Measurements from ENCODE around the gene MLLT10.
"Not testable (repeated sequence)": the region's sequence is repeated elsewhere in the genome, so short reads cannot be mapped to it uniquely, and the experiment has no call there.

MLLT10 gene

GRCh38 chr10:21694631-21695030 lies 160.6 kb downstream of the MLLT10 start:
- no peak for DNase-seq (ENCODE audit: low read depth in 3 of 3)

DNA sequence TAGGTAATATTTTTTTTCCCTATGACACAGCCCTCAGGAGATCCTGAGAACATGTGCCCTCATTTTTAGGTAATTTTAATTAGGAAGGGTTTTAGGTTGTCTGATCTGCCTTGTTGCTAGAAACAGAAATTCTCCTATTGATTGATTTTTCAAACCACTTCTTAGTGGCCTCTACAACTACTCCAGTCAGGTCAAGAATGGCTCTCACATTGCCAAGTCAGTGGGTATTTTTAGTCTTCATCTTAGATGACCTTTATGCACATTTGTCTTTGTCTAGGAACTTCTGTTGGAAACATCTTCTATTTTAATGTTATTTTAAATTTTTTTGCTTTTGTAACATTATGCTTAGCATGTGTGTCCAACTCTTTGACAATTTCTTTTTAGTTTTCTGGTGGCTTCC lies 162.3 kb downstream of the MLLT10 start:
- DNase-seq (ENCODE audit: low read depth in 3 of 3) = no peak

- no peak for DNase-seq (ENCODE audit: low read depth in 3 of 3)
Observed at GRCh38 chr10:21699575-21699974, 165.5 kb downstream of the MLLT10 start.

DNA sequence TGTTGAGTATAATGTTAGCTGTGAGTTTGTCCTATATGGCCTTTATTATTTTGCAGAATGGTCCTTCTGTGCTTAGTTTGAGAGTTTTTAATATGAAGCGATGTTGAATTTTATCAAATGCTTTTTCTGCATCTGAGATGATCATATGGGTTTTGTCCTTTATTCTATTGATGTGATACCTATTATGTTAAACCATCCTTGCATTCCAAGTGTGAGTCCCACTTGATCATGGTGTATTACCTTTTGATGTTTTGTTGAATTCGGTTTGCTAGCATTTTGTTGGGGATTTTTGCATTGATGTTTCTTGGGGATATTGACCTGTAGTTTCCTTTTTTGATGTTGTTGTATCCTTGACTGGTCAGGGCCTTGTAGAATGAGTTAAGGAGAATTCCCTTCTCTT lies 166.4 kb downstream of the MLLT10 start:
- DNase-seq (ENCODE audit: low read depth in 3 of 3) = no peak

DNA sequence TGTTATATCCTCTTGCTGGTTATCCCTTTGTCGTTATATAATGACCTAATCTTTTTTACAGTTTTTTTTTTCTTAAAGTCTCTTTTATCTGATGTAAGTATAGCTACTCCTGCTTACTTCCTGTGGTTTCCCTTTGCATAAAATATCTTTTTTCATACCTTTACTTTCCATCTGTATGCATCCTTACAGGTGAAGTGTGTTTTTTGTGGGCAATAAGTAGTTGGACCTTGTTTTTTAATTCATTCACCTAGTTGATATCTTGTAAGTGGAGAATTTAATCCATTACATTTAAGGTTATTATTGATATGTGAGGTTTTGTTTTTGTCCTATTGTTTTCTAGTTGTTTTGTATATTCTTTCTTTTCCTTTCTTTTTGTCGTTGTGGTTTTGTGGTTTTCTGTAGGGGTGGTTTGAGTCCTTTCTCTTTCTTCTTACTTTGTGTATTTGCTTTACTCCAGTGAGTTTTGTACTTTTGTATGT lies 168.6 kb downstream of the MLLT10 start:
- no peak for DNase-seq (ENCODE audit: low read depth in 3 of 3)

DNA sequence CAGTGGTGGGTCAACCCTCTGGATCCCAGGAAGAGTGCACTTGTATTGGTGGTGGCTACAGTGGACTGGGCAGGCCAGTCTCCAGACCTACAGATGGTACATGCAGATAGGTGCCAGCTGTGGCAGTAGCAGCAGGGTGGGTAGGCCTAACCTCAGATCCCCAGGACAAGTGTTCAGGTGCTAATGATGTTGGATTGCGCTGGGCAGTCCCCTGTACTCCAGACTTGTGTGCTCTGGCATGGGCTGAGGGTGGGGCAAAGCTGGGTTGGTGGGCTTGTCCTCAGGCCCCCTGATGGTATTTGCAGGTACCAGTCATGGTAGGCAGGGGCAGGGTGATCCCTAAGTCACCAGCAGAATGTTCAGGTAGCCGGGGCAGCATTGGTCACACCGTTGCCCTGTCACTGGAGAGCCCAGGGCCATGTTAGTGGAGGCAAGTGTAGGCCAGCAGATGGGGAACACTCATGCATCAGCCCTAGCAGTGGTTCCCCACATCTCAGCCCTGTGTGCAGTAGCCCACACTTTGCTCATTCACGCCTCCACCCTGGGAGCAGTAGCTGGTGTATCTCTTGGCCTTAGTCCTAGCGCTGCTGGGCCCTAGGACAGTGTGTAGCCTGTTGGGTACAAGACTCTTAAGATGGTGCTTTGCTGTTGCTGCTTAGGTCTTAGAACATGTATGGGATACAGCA lies 171.3 kb downstream of the MLLT10 start:
- no peak for DNase-seq (ENCODE audit: low read depth in 3 of 3)

GRCh38 chr10:21705828-21706176 lies 171.8 kb downstream of the MLLT10 start:
- DNase-seq (ENCODE audit: low read depth in 3 of 3) = no peak

DNA sequence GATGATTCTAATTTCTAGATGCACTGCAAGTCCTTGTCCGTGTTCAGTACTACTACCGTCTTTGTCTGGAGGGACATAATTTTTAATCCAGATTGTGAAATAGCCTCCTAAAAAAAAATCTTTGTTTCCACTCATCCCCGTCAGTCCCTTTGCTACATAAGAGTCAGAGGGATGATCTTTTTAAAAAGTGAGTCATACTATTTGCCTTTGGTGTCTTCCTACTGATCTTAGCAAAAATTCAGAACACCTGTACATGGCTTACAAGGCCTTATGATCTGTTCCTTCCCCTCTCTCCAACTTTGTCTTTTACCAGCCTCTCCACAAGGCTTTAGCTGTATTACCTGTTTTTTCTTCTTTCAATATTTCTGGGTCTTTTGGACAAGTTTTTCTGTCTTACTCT lies 173.5 kb downstream of the MLLT10 start:
- no peak for DNase-seq (ENCODE audit: low read depth in 3 of 3)

- no peak for DNase-seq (ENCODE audit: low read depth in 3 of 3)
Observed at GRCh38 chr10:21712975-21713374, 178.9 kb downstream of the MLLT10 start.

- DNase-seq (ENCODE audit: low read depth in 3 of 3) = no peak
Observed at GRCh38 chr10:21715531-21716195, 181.6 kb downstream of the MLLT10 start.

DNA sequence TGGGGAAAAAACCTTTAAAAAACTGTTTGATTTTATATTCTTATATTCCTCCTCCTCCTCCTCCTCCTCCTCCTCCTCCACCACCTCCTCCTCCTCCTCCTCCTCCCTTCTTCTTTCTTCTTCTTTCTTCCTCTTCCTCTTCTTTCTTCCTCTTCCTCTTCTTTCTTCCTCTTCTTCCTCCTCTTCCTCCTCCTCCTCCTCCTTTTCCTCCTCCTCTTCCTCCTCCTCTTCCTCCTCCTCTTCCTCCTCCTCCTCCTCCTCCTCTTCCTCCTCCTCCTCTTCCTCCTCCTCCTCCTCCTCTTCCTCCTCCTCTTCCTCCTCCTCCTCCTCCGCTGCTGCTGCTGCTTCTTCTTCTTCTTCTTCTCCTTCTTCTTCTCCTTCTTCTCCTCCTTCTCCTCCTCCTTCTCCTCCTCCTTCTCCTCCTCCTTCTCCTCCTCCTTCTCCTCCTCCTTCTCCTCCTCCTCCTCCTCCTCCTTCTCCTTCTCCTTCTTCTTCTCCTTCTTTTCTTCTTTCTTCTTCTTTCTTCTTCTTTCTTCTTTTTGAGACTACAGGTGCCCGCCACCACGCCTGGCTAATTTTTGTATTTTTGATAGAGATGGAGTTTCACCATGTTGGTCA lies 183.5 kb downstream of the MLLT10 start:
- DNase-seq (ENCODE audit: low read depth in 3 of 3) = not testable (repeated sequence)

DNA sequence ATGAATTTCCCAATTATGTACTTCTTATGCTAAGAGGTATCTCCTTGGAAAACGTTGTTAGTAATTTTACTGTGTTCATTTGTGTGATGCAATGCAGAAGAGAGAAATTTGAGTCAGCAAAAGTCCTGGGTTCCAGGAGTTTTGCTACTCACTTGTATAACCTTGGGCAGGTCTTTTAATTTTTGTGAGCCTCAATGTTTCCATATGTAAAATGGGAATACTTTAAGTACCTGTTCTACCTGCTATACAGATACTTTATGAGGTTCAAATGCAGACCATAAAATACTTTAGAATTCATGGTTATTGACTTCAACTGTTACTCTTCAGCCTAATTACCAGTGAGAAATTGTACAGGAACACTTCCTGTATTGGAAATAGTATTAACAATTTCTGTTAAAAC lies 185.5 kb downstream of the MLLT10 start:
- no peak for DNase-seq (ENCODE audit: low read depth in 3 of 3)

DNA sequence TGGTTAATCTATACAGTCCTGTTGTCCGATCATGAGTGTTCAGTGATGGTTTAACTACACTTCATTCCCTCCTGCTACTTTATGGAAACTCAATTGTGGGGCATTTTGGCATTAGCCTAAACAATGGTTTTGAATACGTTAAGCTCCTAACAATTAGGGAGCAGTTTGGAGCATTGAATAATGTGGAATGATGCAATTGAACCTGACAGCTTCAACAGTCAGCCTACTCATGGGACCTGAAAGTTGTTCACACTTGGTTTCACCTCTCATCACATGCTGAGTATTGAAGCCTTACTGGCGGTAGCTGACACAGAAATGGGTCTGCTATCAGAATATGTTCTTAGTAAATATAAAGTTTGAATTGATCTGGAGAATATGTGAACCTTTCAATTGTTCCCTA lies 186.1 kb downstream of the MLLT10 start:
- no peak for DNase-seq (ENCODE audit: low read depth in 3 of 3)

GRCh38 chr10:21721000-21721665 lies 187.1 kb downstream of the MLLT10 start:
- no peak for DNase-seq (ENCODE audit: low read depth in 3 of 3)

DNA sequence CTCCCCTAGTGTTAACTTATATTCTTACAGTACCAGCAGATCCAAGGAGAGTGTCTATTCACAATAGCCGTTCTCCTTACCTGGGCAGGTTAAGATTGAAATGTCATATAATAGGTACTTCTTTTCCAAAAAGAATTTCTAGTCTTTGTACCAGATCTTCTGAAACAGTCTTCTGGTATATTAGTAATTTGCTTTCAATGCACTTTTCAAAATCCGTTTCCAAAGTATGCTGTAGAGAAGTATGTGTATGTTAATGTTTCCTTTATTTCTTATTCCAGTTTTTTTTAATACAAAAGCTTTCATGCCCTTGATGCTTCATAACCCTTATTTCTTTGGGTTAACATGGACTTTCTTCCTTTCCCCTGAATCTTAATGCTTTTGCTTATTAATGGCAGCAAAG lies 188.2 kb downstream of the MLLT10 start:
- DNase-seq (ENCODE audit: low read depth in 3 of 3) = no peak

DNA sequence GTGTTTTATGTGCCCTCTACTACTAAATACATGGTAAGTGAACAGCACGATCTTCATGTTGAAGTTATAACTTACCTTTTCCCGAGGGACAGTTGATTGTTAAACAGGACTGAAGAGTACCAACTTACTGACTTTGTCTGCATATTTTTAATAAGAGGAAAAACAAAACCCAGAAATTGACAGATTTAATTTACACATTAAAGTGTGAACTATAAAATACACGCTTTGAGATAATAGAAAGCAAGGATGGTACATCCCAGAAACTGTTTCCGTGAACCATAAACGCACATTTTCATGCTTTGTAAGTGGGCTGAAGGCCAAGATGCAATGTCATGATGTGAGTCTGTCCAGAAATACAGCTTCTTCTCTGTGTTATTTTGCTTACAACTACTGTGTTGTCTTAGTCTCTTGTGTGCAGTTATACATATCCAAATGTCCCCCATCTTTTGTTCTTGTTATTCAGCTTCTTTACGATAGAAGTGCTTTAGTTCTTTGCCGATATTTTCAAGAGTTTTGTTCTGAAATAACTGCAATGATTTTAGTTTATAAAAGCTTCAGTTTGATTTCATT lies 190.1 kb downstream of the MLLT10 start:
- no peak for DNase-seq (ENCODE audit: low read depth in 3 of 3)

DNA sequence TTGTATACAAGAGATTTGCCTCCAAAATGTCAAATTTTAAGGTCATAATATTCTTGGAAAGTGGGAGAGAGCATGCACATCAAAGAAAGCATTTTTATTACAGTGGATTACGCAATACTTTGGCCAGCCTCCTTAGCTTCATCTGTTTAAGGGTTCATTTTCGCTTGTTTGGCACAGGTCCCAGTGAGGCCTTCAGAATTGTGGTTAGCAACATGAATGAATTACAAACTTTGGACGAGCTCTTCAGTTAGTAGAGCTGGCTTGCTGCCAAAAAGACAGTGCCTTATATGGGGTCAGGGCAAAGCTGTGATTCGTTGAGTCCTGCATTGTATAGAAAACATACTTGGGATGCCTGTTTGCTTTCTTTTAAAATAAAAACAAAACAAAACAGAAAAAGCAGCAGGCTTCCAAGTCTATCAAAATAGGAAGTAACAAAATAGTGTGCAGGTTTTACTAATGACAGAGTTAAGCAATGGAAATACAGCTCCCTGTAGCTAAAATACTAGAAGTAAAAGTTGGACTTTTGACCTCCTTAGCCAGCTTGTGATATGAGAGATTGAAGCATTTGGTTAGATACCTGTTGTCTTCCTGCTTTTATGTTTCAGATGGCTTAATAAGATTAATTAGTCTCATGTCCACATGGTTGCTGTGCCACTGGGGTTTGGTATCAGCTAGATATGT lies 190.8 kb downstream of the MLLT10 start:
- peak in 2 of 3 donors; percentile 8 to 25 for DNase-seq (ENCODE audit: low read depth in 3 of 3)

GRCh38 chr10:21726601-21727225 lies 192.7 kb downstream of the MLLT10 start:
- no peak for DNase-seq (ENCODE audit: low read depth in 3 of 3)

- no peak for DNase-seq (ENCODE audit: low read depth in 3 of 3)
Observed at GRCh38 chr10:21727452-21728168, 193.6 kb downstream of the MLLT10 start.

GRCh38 chr10:21728618-21729017 lies 194.6 kb downstream of the MLLT10 start:
- no peak for DNase-seq (ENCODE audit: low read depth in 3 of 3)
